Loucy (cell line): ENCODE results near the gene NCOA5.

Experiments
- EZH2phosphoT487 ChIP-seq: fragments of 200-600 bp; IDR thresholded peaks from 2 replicates; pipeline ENCODE4 v1.6.1; 2018; ENCODE audit warnings: antibody characterized with exemption, mild to moderate bottlenecking, moderate library complexity, borderline replicate concordance
- TF ChIP-seq, protein P1 (sequence below): fragments of 200-600 bp; sonication (generic); conservative IDR thresholded peaks from 2 replicates; pipeline ENCODE4 v1.5.1; 2014; ENCODE audit warnings: mild to moderate bottlenecking, antibody characterized with exemption, low read length

DNA sequence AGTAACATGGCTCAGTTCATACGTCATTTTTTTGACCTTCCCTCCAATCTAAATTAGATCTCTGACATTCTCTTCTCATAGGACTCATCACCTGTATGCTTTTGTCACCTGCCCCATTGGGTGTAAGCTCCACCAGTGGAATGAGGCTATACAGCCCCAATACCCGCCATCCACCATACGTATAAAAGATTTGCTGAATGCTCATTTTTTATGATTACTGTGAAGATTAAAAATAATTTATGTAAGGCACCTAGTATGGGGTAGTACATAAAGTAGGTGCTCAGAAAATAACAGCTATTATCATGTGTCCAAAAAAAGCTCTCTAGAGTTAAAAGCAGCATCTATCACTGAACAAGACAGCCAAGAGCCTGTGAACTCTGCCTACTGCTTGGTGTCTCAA is 24.1 kb downstream of the NCOA5 start:
- TF ChIP-seq, protein P1, sequence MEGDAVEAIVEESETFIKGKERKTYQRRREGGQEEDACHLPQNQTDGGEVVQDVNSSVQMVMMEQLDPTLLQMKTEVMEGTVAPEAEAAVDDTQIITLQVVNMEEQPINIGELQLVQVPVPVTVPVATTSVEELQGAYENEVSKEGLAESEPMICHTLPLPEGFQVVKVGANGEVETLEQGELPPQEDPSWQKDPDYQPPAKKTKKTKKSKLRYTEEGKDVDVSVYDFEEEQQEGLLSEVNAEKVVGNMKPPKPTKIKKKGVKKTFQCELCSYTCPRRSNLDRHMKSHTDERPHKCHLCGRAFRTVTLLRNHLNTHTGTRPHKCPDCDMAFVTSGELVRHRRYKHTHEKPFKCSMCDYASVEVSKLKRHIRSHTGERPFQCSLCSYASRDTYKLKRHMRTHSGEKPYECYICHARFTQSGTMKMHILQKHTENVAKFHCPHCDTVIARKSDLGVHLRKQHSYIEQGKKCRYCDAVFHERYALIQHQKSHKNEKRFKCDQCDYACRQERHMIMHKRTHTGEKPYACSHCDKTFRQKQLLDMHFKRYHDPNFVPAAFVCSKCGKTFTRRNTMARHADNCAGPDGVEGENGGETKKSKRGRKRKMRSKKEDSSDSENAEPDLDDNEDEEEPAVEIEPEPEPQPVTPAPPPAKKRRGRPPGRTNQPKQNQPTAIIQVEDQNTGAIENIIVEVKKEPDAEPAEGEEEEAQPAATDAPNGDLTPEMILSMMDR: no peak
- no peak for TF ChIP-seq EZH2phosphoT487
